OCI-LY1 (cell line): Measurements from ENCODE around the gene IL36G.
"Not testable (repeated sequence)": the region's sequence is repeated elsewhere in the genome, so short reads cannot be mapped to it uniquely, and the experiment has no call there.

Experiments used
- H2AFZ ChIP-seq: fragments of 200-600 bp; sonication (generic), shearing (Covaris generic); 2 replicates; pipeline ENCODE4 v1.6.0; 2014; ENCODE audit warnings: antibody characterized with exemption, mild to moderate bottlenecking, low read length
- H3F3A ChIP-seq: fragments of 200-600 bp; sonication (generic), shearing (Covaris generic); 2 replicates; pipeline ENCODE4 v1.6.0; 2014; ENCODE audit warnings: mild to moderate bottlenecking, antibody characterized with exemption, low read length, moderate library complexity; ENCODE audit not compliant: insufficient read depth
- H3K27ac ChIP-seq: fragments of 200-600 bp; sonication (generic); 2 replicates; pipeline ENCODE4 v1.5.1; 2014; ENCODE audit warnings: low read length, mixed run types, mild to moderate bottlenecking, low read depth; ENCODE audit not compliant: poor library complexity, severe bottlenecking
- H3K27me3 ChIP-seq: fragments of 200-600 bp; sonication (generic); 2 replicates; pipeline ENCODE4 v1.6.0; 2014; ENCODE audit warnings: antibody characterized with exemption, mild to moderate bottlenecking, low read length, moderate library complexity; ENCODE audit not compliant: insufficient read depth
- H3K36me3 ChIP-seq: fragments of 200-600 bp; sonication (generic); 2 replicates; pipeline ENCODE4 v1.6.1; 2014; ENCODE audit warnings: mild to moderate bottlenecking, antibody characterized with exemption, low read length, moderate library complexity, mixed read lengths; ENCODE audit not compliant: insufficient read depth
- H3K4me1 ChIP-seq: fragments of 200-600 bp; sonication (generic); 2 replicates; pipeline ENCODE4 v1.5.1; 2014; ENCODE audit warnings: mild to moderate bottlenecking, low read length, moderate library complexity; ENCODE audit not compliant: insufficient read depth, severe bottlenecking
- H3K4me2 ChIP-seq: fragments of 200-600 bp; sonication (generic), shearing (Covaris generic); 2 replicates; pipeline ENCODE4 v1.6.1; 2014; ENCODE audit warnings: low read length
- H3K4me3 ChIP-seq: fragments of 200-600 bp; sonication (generic); 2 replicates; pipeline ENCODE4 v1.5.1; 2014; ENCODE audit warnings: low read length, low read depth, mild to moderate bottlenecking, mixed read lengths; ENCODE audit not compliant: poor library complexity, severe bottlenecking
- H3K79me2 ChIP-seq: fragments of 200-600 bp; shearing (Covaris generic); 2 replicates; pipeline ENCODE4 v1.6.1; 2016; ENCODE audit warnings: mixed run types, low read length, mixed read lengths; ENCODE audit not compliant: insufficient read depth
- H3K9ac ChIP-seq: fragments of 200-600 bp; sonication (generic), shearing (Covaris generic); 2 replicates; pipeline ENCODE4 v1.6.1; 2014; ENCODE audit warnings: mild to moderate bottlenecking, low read length, mixed read lengths
- H3K9me2 ChIP-seq: fragments of 200-600 bp; sonication (generic), shearing (Covaris generic); 2 replicates; pipeline ENCODE4 v1.6.1; 2014; ENCODE audit warnings: low read depth, mild to moderate bottlenecking, low read length, mixed read lengths
- H3K9me3 ChIP-seq: fragments of 200-600 bp; shearing (Covaris generic); 2 replicates; pipeline ENCODE4 v1.6.1; 2014; ENCODE audit warnings: low read length, mixed read lengths
- H4K20me1 ChIP-seq: fragments of 200-600 bp; sonication (generic), shearing (Covaris generic); 2 replicates; pipeline ENCODE4 v1.6.0; 2016; ENCODE audit warnings: mild to moderate bottlenecking, low read length; ENCODE audit not compliant: insufficient read depth
- CTCF ChIP-seq: fragments of 200-600 bp; sonication (generic), shearing (Covaris generic); IDR thresholded peaks from 2 replicates; pipeline ENCODE4 v1.5.1; 2017; ENCODE audit warnings: mild to moderate bottlenecking, antibody characterized with exemption, low read length, moderate library complexity, mixed read lengths
- EZH2 ChIP-seq: fragments of 200-600 bp; sonication (generic), shearing (Covaris generic); IDR thresholded peaks from 2 replicates; pipeline ENCODE4 v1.8.0; 2017; ENCODE audit warnings: borderline replicate concordance, mixed run types, mild to moderate bottlenecking, antibody characterized with exemption, low read length, moderate library complexity, mixed read lengths

The IL36G gene

DNA sequence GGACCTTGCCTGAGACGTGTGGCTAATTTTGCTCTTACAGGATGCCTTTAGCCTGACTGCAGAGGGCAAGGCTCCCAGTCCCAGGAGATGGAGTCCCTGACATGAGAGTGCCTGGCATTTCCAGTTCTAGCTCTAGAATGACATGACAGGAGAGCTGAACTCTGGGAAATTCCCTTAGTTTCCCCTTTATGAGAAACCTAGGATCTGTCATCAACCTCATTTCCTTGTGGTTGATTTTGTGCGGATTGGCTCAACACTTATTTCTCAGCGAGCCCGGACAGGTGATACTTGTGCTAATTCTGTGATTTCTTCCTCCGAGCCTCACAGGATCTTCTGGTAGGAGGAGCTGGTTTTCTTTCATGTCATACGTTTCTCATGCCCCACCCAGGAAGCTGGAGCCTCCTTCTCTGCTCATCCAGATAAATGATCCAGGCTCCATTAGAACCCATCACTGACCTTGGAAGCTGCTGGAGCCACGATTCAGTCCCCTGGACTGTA lies at the start of gene IL36G:
IL36G (plus strand) TSS at position 448 of the 498 bp plus-strand sequence. CDS start 633 bp downstream, outside the sequence.
- Histone ChIP-seq H3K36me3 (no peaks in the 10 kb centered on the region), H3K79me2 (no peaks in the 10 kb centered on the region), H3K9me2 (no peaks in the 10 kb centered on the region), H3K4me3 (no peak within 1 kb of the TSS), H3K27me3 (no peaks in the 10 kb centered on the region), H3K4me1 (no peaks in the 10 kb centered on the region), H3K9ac (no peak within 1 kb of the TSS), H3K4me2 (no peak within 1 kb of the TSS), H3F3A (no peaks in the 10 kb centered on the region), H3K27ac (no peak within 1 kb of the TSS), H2AFZ (no peak within 1 kb of the TSS), H3K9me3 (no peaks in the 10 kb centered on the region), H4K20me1 (no peaks in the 10 kb centered on the region)
- TF ChIP-seq EZH2 = no peak
- TF ChIP-seq CTCF = no peak

- Histone ChIP-seq H3K4me2 (no peak overlapping the region), H3K36me3 (no peaks in the 10 kb centered on the region), H3K4me1 (no peaks in the 10 kb centered on the region), H2AFZ (no peak overlapping the region), H3K27ac (no peak overlapping the region), H3K79me2 (no peaks in the 10 kb centered on the region), H3K9me3 (no peaks in the 10 kb centered on the region), H3K27me3 (no peaks in the 10 kb centered on the region), H3F3A (no peaks in the 10 kb centered on the region), H4K20me1 (no peaks in the 10 kb centered on the region), H3K9me2 (no peaks in the 10 kb centered on the region), H3K9ac (no peak overlapping the region), H3K4me3 (no peak overlapping the region)
- TF ChIP-seq EZH2 (no peak), CTCF (no peak)
These were observed 44.5 kb upstream of the IL36G start for GRCh38 chr2:112933261-112933660.

DNA sequence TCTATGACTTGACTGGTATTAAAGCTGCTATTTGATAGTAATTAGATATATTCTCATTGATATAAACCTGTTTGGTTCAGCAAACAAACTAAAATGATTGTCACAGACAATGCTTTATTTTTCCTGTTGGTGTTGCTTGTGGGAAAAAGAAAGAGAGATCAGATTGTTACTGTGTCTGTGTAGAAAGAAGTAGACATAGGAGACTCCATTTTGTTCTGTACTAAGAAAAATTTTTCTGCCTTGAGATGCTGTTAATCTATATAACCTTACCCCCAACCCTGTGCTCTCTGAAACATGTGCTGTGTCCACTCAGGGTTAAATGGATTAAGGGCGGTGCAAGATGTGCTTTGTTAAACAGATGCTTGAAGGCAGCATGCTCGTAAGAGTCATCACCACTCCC lies 43.7 kb upstream of the IL36G start:
- not testable (repeated sequence) for H2AFZ ChIP-seq, H3F3A ChIP-seq, H3K9me2 ChIP-seq, H3K4me2 ChIP-seq, H4K20me1 ChIP-seq, H3K9ac ChIP-seq, H3K9me3 ChIP-seq, H3K27me3 ChIP-seq, H3K4me1 ChIP-seq, H3K36me3 ChIP-seq, H3K79me2 ChIP-seq, H3K27ac ChIP-seq, H3K4me3 ChIP-seq

- no peaks in the 10 kb centered on the region for H3K9me3 ChIP-seq
- H3K27ac ChIP-seq = no peak overlapping the region
- H2AFZ ChIP-seq = no peak overlapping the region
- H3K4me1 ChIP-seq = no peaks in the 10 kb centered on the region
- no peaks in the 10 kb centered on the region for H3K79me2 ChIP-seq
- no peak overlapping the region for H3K4me2 ChIP-seq
- H3K9me2 ChIP-seq = no peaks in the 10 kb centered on the region
- TF ChIP-seq CTCF (no peak), EZH2 (no peak)
- H3K36me3 ChIP-seq = no peaks in the 10 kb centered on the region
- H3K27me3 ChIP-seq = 0 out of 2 replicates have a peak, but pooled peaks cover 3% of the 10 kb centered on the region
- no peak overlapping the region for H3K9ac ChIP-seq
- H3K4me3 ChIP-seq = no peak overlapping the region
- H3F3A ChIP-seq = no peaks in the 10 kb centered on the region
- no peaks in the 10 kb centered on the region for H4K20me1 ChIP-seq
These were observed 40.9 kb upstream of the IL36G start for GRCh38 chr2:112936927-112937232.
